Esophagus muscularis mucosa (tissue), 4 donors: ENCODE results near the gene CES3. TPM values are rescaled to one million over a fixed set of nuclear protein-coding genes. Genes with fewer than 3 reads are reported as not detected.

Source experiments
- DNase-seq: peaks from one replicate; pipeline ENCODE4 v3.0.0-alpha.2; 2017; ENCODE audit errors: extremely low spot score
- H3K27ac ChIP-seq, 4 donors: fragments of 200-600 bp; sonication (generic); replicated peaks in 1 of 4; 1 replicate in 3 of 4; 2 replicates in 1 of 4; pipeline ENCODE4 v1.5.1; 2016 to 2019; ENCODE audit warnings: mild to moderate bottlenecking in 1 of 4
- H3K27me3 ChIP-seq, 4 donors: fragments of 200-600 bp; sonication (generic); one replicate each; pipeline versions ENCODE4 v1.5.1 to v1.6.0; 2016 to 2019
- H3K36me3 ChIP-seq, 4 donors: fragments of 200-600 bp; sonication (generic); one replicate each; pipeline ENCODE4 v1.5.1; 2016 to 2019
- H3K4me1 ChIP-seq, 4 donors: fragments of 200-600 bp; sonication (generic); one replicate each; pipeline ENCODE4 v1.5.1; 2016 to 2019
- H3K4me3 ChIP-seq, 4 donors: fragments of 200-600 bp; sonication (generic); 1 replicate in 2 of 4; 2 replicates in 2 of 4; pipeline ENCODE4 v1.5.1; 2016 to 2019; ENCODE audit warnings: mild to moderate bottlenecking in 4 of 4, moderate library complexity in 1 of 4
- H3K9me3 ChIP-seq, 4 donors: fragments of 200-600 bp; sonication (generic); 1 replicate in 3 of 4; 2 replicates in 1 of 4; pipeline ENCODE4 v1.5.1; 2016 to 2019
- EP300 ChIP-seq: sonication (generic); formaldehyde crosslinking; IDR thresholded peaks from one replicate; pipeline ENCODE4 v1.6.1; 2017; ENCODE audit warnings: antibody characterized with exemption
- POLR2A ChIP-seq: fragments of 450-650 bp; IDR thresholded peaks from one replicate; pipeline ENCODE4 v1.6.1; 2017; ENCODE audit warnings: antibody characterized with exemption, moderate library complexity, mild to moderate bottlenecking, low read depth
- POLR2AphosphoS5 ChIP-seq, 2 donors: sonication (generic); formaldehyde crosslinking; IDR thresholded peaks; one replicate each; pipeline ENCODE4 v1.6.1; 2017; ENCODE audit warnings: antibody characterized with exemption in 2 of 2
- whole genome bisulfite sequencing: methylation state at CpG from one replicate; pipeline ENCODE4 v1.1.5; 2018; 5-methylcytosine and 5-hydroxymethylcytosine counted together
- intact Hi-C: fragments of 100-400 bp; cut with DNase I; formaldehyde crosslinking; loops from one replicate; pipeline ENCODE4 v1.15.1; 2023
- total RNA-seq, 4 donors: library from RNA; depleted of rRNA; stranded (reverse); fragments of >200 nt; gene quantifications; one replicate each; pipeline versions ENCODE4 v1.1.0 to v1.2.1, GENCODE V29; 2016
- TF ChIP-seq, protein P1 (sequence below), 3 experiments: fragments of 200-600 bp in 2 of 3; fragments of 450-650 bp in 1 of 3; sonication (generic) in 2 of 3; IDR thresholded peaks; one replicate each; pipeline ENCODE4 v1.5.1; 2017 to 2019; ENCODE audit warnings: antibody characterized with exemption in 3 of 3, mild to moderate bottlenecking in 2 of 3, moderate library complexity in 1 of 3

The CES3 gene
- total RNA-seq, 4 donors from 2014 or later: 0.23 to 0.42 (median 0.33) TPM; not detected in 1

DNA sequence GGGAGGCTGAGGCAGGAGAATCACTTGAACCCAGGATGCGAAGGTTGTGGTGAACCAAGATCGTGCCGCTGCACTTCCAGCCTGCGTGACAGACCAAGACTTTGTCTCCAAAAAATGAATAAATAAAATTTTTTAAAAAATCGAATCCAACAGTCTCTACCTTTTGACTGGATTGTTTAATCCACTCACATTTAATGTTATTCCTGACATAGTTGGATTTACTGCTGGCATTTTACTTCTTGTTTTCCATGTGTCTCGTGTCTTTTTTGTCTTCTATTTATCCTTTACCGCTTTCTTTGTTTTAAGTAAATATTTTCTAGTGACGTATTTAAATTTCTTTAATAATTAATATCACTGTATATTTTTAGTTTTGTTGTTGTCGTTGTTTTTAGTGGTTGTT is 22.0 kb downstream of the CES3 start:
- no peaks in the 10 kb centered on the region for H3K9me3 ChIP-seq
- intact Hi-C loops: no loop called here

DNA sequence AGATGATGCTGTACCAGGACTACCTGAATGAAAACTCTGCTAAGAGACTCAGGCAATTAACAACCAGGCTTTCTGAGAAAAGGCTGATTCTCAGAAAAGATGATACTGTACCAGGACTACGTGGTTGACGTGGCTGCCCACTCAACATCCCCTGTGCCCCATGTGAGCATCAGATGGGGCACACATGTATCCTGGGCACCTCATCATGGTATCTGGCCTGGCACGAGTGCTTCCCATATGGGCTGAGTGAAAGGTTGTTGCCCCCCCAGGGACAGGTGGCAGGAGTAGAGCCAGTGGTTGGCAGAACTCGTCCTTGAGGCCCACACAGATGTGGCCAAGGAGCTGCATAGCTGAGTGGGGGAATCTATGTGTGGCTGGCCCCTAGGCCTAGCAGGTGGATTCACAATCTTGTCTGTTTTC is 23.8 kb downstream of the CES3 start:
- no peak for DNase-seq
- H3K27me3 ChIP-seq: no peaks in the 10 kb centered on the region
- no peak overlapping the region for H3K27ac ChIP-seq
- no peak overlapping the region for H3K4me3 ChIP-seq
- no peak for TF ChIP-seq EP300
- no peak for TF ChIP-seq POLR2A
- TF ChIP-seq POLR2AphosphoS5 (IDR thresholded peaks at IDR 0.05): no peak
- TF ChIP-seq, protein P1, sequence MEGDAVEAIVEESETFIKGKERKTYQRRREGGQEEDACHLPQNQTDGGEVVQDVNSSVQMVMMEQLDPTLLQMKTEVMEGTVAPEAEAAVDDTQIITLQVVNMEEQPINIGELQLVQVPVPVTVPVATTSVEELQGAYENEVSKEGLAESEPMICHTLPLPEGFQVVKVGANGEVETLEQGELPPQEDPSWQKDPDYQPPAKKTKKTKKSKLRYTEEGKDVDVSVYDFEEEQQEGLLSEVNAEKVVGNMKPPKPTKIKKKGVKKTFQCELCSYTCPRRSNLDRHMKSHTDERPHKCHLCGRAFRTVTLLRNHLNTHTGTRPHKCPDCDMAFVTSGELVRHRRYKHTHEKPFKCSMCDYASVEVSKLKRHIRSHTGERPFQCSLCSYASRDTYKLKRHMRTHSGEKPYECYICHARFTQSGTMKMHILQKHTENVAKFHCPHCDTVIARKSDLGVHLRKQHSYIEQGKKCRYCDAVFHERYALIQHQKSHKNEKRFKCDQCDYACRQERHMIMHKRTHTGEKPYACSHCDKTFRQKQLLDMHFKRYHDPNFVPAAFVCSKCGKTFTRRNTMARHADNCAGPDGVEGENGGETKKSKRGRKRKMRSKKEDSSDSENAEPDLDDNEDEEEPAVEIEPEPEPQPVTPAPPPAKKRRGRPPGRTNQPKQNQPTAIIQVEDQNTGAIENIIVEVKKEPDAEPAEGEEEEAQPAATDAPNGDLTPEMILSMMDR (IDR thresholded peaks at IDR 0.05): no peak
- H3K9me3 ChIP-seq: no peaks in the 10 kb centered on the region
- no peaks in the 10 kb centered on the region for H3K36me3 ChIP-seq
- intact Hi-C loops: no loop called here
- no peaks in the 10 kb centered on the region for H3K4me1 ChIP-seq
- WGBS: 84% methylated on average over 2 of the region's 4 CpGs

More for the DNA sequence above, 22.0 kb downstream of the CES3 start:
- Histone ChIP-seq H3K27ac (no peak overlapping the region), H3K4me3 (no peak overlapping the region), H3K27me3 (no peaks in the 10 kb centered on the region), H3K36me3 (no peaks in the 10 kb centered on the region), H3K4me1 (no peaks in the 10 kb centered on the region)
- no peak for DNase-seq
- 93% methylated on average over 9 of the region's 9 CpGs for WGBS
- TF ChIP-seq, protein P1 (IDR thresholded peaks at IDR 0.05): no peak
- TF ChIP-seq POLR2AphosphoS5 (IDR thresholded peaks at IDR 0.05) (no peak), POLR2A (no peak), EP300 (no peak)

DNA sequence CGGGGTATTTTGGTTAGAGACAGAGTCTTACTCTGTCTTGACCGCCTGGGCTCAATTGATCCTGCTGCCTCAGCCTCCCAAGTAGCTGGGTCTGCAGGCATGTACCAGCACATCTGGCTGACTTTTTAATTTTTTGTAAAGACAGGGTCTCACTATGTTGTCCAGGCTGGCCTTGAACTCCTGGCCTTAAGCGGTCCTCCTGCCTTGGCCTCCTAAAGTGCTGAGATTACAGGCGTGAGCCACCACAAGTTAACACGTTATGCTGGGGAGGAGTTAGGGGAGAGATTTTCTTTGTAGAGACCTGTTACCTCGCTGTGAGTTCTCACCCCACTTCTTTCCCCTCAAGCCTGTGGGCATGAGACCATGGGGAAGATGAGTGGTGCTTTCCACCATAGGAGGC is 25.5 kb downstream of the CES3 start:
- no peak for DNase-seq
- Histone ChIP-seq H3K4me1 (no peaks in the 10 kb centered on the region), H3K27me3 (no peaks in the 10 kb centered on the region), H3K36me3 (no peaks in the 10 kb centered on the region), H3K4me3 (no peak overlapping the region), H3K9me3 (no peaks in the 10 kb centered on the region), H3K27ac (no peak overlapping the region)
- WGBS: 82% methylated on average over 4 of the region's 6 CpGs
- intact Hi-C loops: no loop called here
- TF ChIP-seq EP300: no peak
- no peak for TF ChIP-seq POLR2A
- TF ChIP-seq POLR2AphosphoS5 (IDR thresholded peaks at IDR 0.05): no peak
- TF ChIP-seq, protein P1 (IDR thresholded peaks at IDR 0.05): no peak

DNA sequence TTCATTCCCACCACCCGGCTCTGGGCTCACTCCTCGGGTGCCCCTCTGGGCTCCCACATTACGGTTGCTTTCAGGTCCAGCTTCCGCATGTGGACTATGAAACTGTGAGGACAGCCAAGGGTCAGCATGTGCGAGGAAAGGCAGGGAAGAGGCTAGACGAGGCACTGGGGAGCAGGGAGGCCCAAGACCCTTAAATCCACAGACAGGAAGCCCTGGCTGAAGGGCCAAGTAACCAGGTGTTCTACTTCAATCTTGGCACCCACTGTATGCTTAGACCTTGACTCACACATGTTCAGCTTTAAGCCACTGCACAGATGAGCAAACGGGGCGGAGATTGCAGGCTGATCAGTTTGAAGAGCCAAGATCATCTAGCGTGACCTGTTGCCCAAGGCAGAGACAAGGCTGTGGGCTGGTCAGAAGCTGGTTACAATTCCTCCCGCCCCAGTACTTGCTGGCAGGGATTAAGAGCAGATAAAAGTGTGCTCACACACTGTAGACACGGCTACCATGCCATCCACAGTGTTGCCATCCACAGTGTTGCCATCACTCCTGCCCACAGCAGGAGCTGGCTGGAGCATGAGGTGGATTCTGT is 27.2 kb downstream of the CES3 start, which contains the start of gene CES4A:
TSS of gene CES4A (plus strand) at position 393 of the 592 bp plus-strand sequence. CDS start at position 577, 184 bp downstream.
- H3K9me3 ChIP-seq: no peaks in the 10 kb centered on the region
- intact Hi-C loops: no loop called here
- TF ChIP-seq EP300 (no peak), POLR2AphosphoS5 (IDR thresholded peaks at IDR 0.05) (no peak), POLR2A (no peak)
- TF ChIP-seq, protein P1 (IDR thresholded peaks at IDR 0.05): no peak
- no peak within 1 kb of the TSS for H3K4me3 ChIP-seq
- no peaks in the 10 kb centered on the region for H3K36me3 ChIP-seq
- no peaks in the 10 kb centered on the region for H3K27me3 ChIP-seq
- no peaks in the 10 kb centered on the region for H3K4me1 ChIP-seq
- WGBS: 64% methylated on average over 11 of the region's 11 CpGs
- no peak within 1 kb of the TSS for H3K27ac ChIP-seq
- DNase-seq: no peak
